Adrenal gland (tissue), 12 donors: ENCODE results near the gene NARF. TPM values are rescaled to one million over a fixed set of nuclear protein-coding genes. Genes with fewer than 3 reads are reported as not detected.

Experiments
- DNase-seq, 7 donors: peaks; one replicate each; pipeline ENCODE4 v3.0.0-alpha.2; 2019 to 2020
- H3K27ac ChIP-seq, 5 donors: fragments of 200-600 bp; sonication (generic) in 4 of 5; 1 replicate in 3 of 5; 2 replicates in 2 of 5; pipeline versions ENCODE4 v1.5.1 to v1.8.0; 2016 to 2020; ENCODE audit warnings: mild to moderate bottlenecking in 1 of 5
- H3K27me3 ChIP-seq: fragments of 200-600 bp; 2 replicates; pipeline ENCODE4 v1.8.0; 2021
- H3K36me3 ChIP-seq, 2 donors: fragments of 200-600 bp; replicated peaks in 1 of 2; 1 replicate in 1 of 2; 2 replicates in 1 of 2; pipeline versions ENCODE4 v1.5.1 to v1.8.0; 2018 to 2022
- H3K4me1 ChIP-seq, 2 donors: fragments of 200-600 bp; replicated peaks in 1 of 2; 1 replicate in 1 of 2; 2 replicates in 1 of 2; pipeline versions ENCODE4 v1.5.1 to v1.8.0; 2018 to 2021
- H3K4me3 ChIP-seq, 4 donors: fragments of 200-600 bp; sonication (generic) in 3 of 4; one replicate each; pipeline ENCODE4 v1.5.1; 2016 to 2018
- H3K9me3 ChIP-seq, 3 donors: fragments of 200-600 bp; sonication (generic) in 1 of 3; replicated peaks in 1 of 3; 1 replicate in 2 of 3; 2 replicates in 1 of 3; pipeline versions ENCODE4 v1.5.1 to v1.8.0; 2016 to 2021
- POLR2A ChIP-seq, 2 donors: fragments of 450-650 bp; IDR thresholded peaks; one replicate each; pipeline ENCODE4 v1.6.1; 2017; ENCODE audit warnings: antibody characterized with exemption in 2 of 2, mild to moderate bottlenecking in 2 of 2, moderate library complexity in 1 of 2
- WGBS, 4 donors: extraction: QIAGEN DNeasy Blood & Tissue Kit in 2 of 4; methylation state at CpG; one replicate each; pipeline versions ENCODE4 v1.1.5 to v1.1.7; 2013 to 2017; 5-methylcytosine and 5-hydroxymethylcytosine counted together
- intact Hi-C, 2 donors: fragments of 100-400 bp; cut with DNase I; formaldehyde crosslinking; loops; one replicate each; pipeline versions ENCODE4 v1.14.1 to v1.15.0; 2022 to 2023
- polyA plus RNA-seq, 3 donors: library from polyadenylated mRNA; stranded (reverse); fragments of 200-250 nt in 2 of 3; fragments of 350-450 nt in 1 of 3; fragmentation: Illumina TruSeq in 1 of 3; extraction: RNeasy Lipid Tissue Mini Kit (QIAGEN cat#74804) in 1 of 3; gene quantifications; one replicate each; pipeline ENCODE4 v1.2.3, GENCODE V29; 2013 to 2014
- total RNA-seq, 9 donors: library from RNA; depleted of rRNA in 4 of 9; stranded (reverse); fragments of >200 nt in 4 of 9; fragments of 120-200 nt in 1 of 9; fragmentation: NEBNext Ultra II Directional in 1 of 9; extraction: Animal tissue kit (Norgen Biotek cat#: 25700) in 1 of 9; gene quantifications; one replicate each; pipeline versions ENCODE4 v1.1.0 to v1.2.4, GENCODE V29; 2013 to 2023
- TF ChIP-seq, protein P1 (sequence below), 6 experiments: fragments of 450-650 bp in 4 of 6; fragments of 200-600 bp in 2 of 6; sonication (generic) in 1 of 6; IDR thresholded peaks; 1 replicate in 5 of 6; 2 replicates in 1 of 6; pipeline versions ENCODE4 v1.5.1 to v1.8.0; 2016 to 2021; ENCODE audit warnings: antibody characterized with exemption in 6 of 6, mild to moderate bottlenecking in 2 of 6, moderate library complexity in 1 of 6
- donor health status: healthy with polysubstance abuse.
- donor health status: Bipolar disorder and iron deficiency.
- donor health status: DM: yes; HTN: yes; CAD: no.
- donor health status: DM: no; HTN: no; CAD: no.
- donor health status: DM: no; HTN: no; CAD: no.
- donor health status: DM: yes; HTN: yes; CAD: no.

Gene NARF
- total and polyA plus RNA-seq, 12 donors, result 21.8 to 198 (median 55.1) TPM

DNA sequence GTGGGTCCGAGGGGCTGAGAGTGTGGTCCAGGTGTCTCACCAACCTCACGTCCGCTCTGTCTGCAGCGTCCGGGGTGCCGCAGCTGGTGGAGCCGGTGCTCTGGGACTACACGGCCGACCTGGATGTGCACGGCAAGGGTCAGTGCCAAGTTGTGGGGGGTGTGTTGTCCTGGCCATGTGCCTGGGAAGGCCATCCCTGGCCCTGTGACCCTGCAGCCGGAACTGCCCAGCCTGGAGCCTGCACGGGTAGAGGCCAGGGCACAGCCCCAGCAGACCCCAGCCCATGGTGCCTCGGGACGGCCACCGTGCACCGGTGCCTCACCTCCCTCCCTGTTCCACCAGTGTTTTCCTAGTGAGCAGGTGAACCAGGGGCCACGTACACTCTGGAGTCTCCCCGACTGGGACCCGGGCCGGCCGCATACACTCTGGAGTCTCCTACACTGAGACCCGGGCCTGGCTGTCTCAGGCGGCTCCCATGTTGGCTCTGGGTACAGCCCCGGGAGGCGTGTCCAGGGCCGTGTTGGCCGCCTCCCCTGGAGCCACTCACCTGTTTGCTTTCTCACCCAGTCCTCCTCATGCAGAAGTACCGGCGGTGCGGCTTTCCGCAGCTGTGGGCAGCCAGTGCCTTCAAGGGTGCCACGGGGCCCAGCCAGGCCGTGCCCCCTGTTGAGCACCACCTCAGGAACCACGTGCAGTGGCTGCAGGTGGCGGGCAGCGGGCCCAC is 21.8 kb upstream of the NARF start:
- H3K9me3 ChIP-seq, result no peaks in the 10 kb centered on the region
- TF ChIP-seq, protein P1, sequence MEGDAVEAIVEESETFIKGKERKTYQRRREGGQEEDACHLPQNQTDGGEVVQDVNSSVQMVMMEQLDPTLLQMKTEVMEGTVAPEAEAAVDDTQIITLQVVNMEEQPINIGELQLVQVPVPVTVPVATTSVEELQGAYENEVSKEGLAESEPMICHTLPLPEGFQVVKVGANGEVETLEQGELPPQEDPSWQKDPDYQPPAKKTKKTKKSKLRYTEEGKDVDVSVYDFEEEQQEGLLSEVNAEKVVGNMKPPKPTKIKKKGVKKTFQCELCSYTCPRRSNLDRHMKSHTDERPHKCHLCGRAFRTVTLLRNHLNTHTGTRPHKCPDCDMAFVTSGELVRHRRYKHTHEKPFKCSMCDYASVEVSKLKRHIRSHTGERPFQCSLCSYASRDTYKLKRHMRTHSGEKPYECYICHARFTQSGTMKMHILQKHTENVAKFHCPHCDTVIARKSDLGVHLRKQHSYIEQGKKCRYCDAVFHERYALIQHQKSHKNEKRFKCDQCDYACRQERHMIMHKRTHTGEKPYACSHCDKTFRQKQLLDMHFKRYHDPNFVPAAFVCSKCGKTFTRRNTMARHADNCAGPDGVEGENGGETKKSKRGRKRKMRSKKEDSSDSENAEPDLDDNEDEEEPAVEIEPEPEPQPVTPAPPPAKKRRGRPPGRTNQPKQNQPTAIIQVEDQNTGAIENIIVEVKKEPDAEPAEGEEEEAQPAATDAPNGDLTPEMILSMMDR (IDR thresholded peaks at IDR 0.05), result no peak
- no peak for TF ChIP-seq POLR2A (IDR thresholded peaks at IDR 0.05)
- peaks cover 0 to 15% of the 10 kb centered on the region in 2 donors for H3K36me3 ChIP-seq
- peak in 1 of 7 donors; percentile 52 for DNase-seq
- H3K27me3 ChIP-seq, result no peaks in the 10 kb centered on the region
- H3K4me1 ChIP-seq, result no peaks in the 10 kb centered on the region
- 85 to 100% (median 92%) methylated on average over 3 to 36 of the region's 36 CpGs for WGBS, 4 donors
- intact Hi-C loops, result no loop called here
- no peak overlapping the region for H3K4me3 ChIP-seq
- H3K27ac ChIP-seq, result no peak overlapping the region

DNA sequence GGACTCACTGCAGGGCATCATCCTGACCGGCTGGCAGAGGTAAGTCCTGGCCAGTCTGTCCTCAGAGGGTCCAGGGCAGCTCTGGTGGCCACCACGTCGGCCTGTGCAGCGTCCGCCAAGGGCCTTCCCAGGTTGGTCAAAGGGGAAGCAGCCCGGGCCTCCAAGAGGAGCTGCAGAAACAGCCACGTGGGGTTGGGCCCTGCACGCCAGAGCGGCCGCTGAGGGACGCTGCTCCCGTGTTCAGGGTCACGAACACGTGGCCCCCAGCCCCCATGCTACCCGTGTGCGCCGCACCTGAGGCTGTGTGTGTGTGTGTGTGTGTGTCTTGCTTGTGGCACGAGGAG is 21.2 kb upstream of the NARF start:
- no peak for DNase-seq
- WGBS, 4 donors, result 77 to 91% (median 86%) methylated on average over 8 to 18 of the region's 18 CpGs
- H3K27ac ChIP-seq, result no peak overlapping the region
- no peaks in the 10 kb centered on the region for H3K4me1 ChIP-seq
- H3K27me3 ChIP-seq, result no peaks in the 10 kb centered on the region
- no peak overlapping the region for H3K4me3 ChIP-seq
- intact Hi-C loops, result no loop called here
- H3K36me3 ChIP-seq, result peaks cover 0 to 20% of the 10 kb centered on the region in 2 donors
- TF ChIP-seq POLR2A (IDR thresholded peaks at IDR 0.05), result no peak
- TF ChIP-seq, protein P1 (IDR thresholded peaks at IDR 0.05), result no peak
- H3K9me3 ChIP-seq, result no peaks in the 10 kb centered on the region

DNA sequence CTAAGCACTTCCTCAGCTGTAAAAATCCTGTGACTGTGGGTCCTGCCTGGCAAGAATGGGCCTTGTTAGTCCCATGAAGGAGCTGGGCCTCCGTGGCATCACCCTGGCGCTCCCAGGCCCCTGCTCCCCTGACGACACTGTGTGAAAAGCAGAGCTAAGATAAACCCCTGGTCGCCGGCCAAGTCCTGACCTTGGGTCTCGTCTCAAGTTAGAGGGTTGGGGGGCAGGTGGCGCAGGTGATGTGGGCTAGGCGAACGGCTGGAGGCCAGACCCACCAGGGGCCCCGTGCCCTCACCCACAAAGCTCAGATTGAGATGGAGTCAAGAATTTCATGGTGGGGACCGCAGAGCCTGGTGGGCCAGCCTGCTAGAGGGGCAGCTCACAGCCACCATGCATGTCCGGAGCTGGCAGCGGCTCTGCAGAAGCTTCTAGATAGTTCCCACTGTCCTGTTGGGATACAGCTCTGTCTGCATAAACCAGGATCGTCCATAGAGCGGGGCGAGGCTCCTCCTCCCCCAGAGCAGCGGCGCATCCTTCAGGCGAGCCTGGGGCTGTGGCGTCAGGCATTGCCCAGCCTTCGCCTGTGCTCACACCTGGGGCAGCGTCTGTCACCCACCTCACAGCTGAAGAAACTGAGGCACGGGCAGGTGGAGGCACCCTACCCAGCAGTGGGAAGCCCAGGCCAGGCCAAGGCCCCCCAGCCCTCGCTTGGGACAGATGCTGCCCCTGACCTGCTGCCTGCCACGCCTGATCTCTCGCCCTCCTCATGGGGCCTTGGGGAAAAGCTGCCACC is 19.9 kb upstream of the NARF start:
- peaks cover 0 to 28% of the 10 kb centered on the region in 2 donors for H3K36me3 ChIP-seq
- no peaks in the 10 kb centered on the region for H3K9me3 ChIP-seq
- no peak for TF ChIP-seq POLR2A (IDR thresholded peaks at IDR 0.05)
- TF ChIP-seq, protein P1 (IDR thresholded peaks at IDR 0.05), result no peak

DNA sequence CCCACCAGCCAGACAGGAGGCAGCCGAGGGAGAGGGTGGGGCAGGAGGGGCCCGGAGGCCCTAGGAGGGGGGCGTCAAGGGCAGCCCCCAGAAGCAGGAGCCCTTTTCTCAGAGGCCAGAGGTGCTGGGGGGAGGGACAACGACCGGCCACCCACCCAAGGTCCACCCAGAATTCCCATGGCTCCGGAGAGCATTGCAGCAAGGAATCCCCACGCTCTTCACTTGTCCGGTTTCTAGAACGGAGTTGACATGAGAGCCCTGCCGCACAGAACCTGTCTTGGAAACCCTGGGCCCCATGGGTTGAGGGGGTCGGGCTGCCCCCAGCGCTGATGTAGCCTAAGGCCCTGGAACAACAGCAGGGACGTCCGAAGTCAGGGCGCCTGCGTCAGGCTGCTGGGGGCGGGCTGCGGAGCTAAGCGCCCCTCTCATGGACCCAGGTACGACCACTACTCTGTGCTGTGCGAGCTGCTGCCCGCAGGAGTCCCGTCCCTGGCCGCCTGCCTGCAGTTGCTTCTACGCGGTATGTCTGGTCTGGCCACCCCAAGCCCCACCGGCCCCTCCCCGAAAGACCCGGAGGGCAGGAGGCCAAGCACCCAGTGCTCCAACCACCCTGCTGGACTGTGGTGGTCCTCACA is 19.2 kb upstream of the NARF start:
- DNase-seq, result no peak
- intact Hi-C loops, result no loop called here
- Histone ChIP-seq H3K4me1 (peaks cover 9 to 11% of the 10 kb centered on the region in 2 donors), H3K4me3 (no peak overlapping the region), H3K36me3 (peaks cover 0 to 26% of the 10 kb centered on the region in 2 donors), H3K27me3 (no peaks in the 10 kb centered on the region), H3K9me3 (no peaks in the 10 kb centered on the region), H3K27ac (no peak overlapping the region)
- TF ChIP-seq, protein P1 (IDR thresholded peaks at IDR 0.05), result no peak
- no peak for TF ChIP-seq POLR2A (IDR thresholded peaks at IDR 0.05)
- 77 to 93% (median 86%) methylated on average over 4 to 29 of the region's 29 CpGs for WGBS, 4 donors

More for the DNA sequence above, 19.9 kb upstream of the NARF start:
- Histone ChIP-seq H3K4me3 (no peak overlapping the region), H3K27ac (no peak overlapping the region), H3K4me1 (peaks cover 5 to 6% of the 10 kb centered on the region in 2 donors), H3K27me3 (no peaks in the 10 kb centered on the region)
- 79 to 86% (median 80%) methylated on average over 11 to 26 of the region's 26 CpGs for WGBS, 4 donors
- intact Hi-C loops, result no loop called here
- DNase-seq, result peak in 1 of 7 donors; percentile 52
